Measurements from ENCODE around the gene TRIM65.
"Not testable (repeated sequence)": the region's sequence is repeated elsewhere in the genome, so short reads cannot be mapped to it uniquely, and the experiment has no call there.

TRIM65 gene

GRCh38 chr17:75873587-75874322 lies 23.0 kb downstream of the TRIM65 start:
- Histone ChIP-seq H3K27ac (replicated peaks) (no peak overlapping the region), H3K4me3 (replicated peaks; ENCODE audit: insufficient read depth, low read length) (no peak overlapping the region), H3K27me3 (ENCODE audit: insufficient read depth, poor library complexity, severe bottlenecking) (peaks cover 8% of the 10 kb centered on the region)
- TF ChIP-seq CTCF (IDR thresholded peaks at IDR 0.05; ENCODE audit: insufficient read depth, low read length) (no peak), SPI1 (IDR thresholded peaks at IDR 0.05; ENCODE audit: borderline replicate concordance, low read depth) (no peak), GABPA (IDR thresholded peaks at IDR 0.05; ENCODE audit: low read depth) (no peak), POLR2AphosphoS5 (IDR thresholded peaks at IDR 0.05; ENCODE audit: low read depth) (no peak), REST (IDR thresholded peaks at IDR 0.05; ENCODE audit: insufficient replicate concordance, low read depth) (no peak)
- no peak for DNase-seq (ENCODE audit: low read depth in 1 of 2, low spot score in 1 of 2)

- Histone ChIP-seq H3K4me3 (replicated peaks; ENCODE audit: insufficient read depth, low read length) (no peak overlapping the region), H3K27me3 (ENCODE audit: insufficient read depth, poor library complexity, severe bottlenecking) (peaks cover 5% of the 10 kb centered on the region), H3K27ac (replicated peaks) (no peak overlapping the region)
- no peak for DNase-seq (ENCODE audit: low read depth in 1 of 2, low spot score in 1 of 2)
- TF ChIP-seq CTCF (IDR thresholded peaks at IDR 0.05; ENCODE audit: insufficient read depth, low read length) (no peak), SPI1 (IDR thresholded peaks at IDR 0.05; ENCODE audit: borderline replicate concordance, low read depth) (no peak), GABPA (IDR thresholded peaks at IDR 0.05; ENCODE audit: low read depth) (no peak), POLR2AphosphoS5 (IDR thresholded peaks at IDR 0.05; ENCODE audit: low read depth) (no peak), REST (IDR thresholded peaks at IDR 0.05; ENCODE audit: insufficient replicate concordance, low read depth) (no peak)
Measured at GRCh38 chr17:75872434-75873351, 24.1 kb downstream of the TRIM65 start.

- not testable (repeated sequence) for H3K27ac ChIP-seq (replicated peaks); H3K4me3 ChIP-seq (replicated peaks; ENCODE audit: insufficient read depth, low read length); DNase-seq (ENCODE audit: low read depth in 1 of 2, low spot score in 1 of 2)
Measured at GRCh38 chr17:75870228-75870627, 26.5 kb downstream of the TRIM65 start.

More at GRCh38 chr17:75870228-75870627, 26.5 kb downstream of the TRIM65 start:
- H3K27me3 ChIP-seq (ENCODE audit: insufficient read depth, poor library complexity, severe bottlenecking): not testable (repeated sequence)

Measured in HL-60 (cell line).